Central memory CD4-positive, alpha-beta T cell (primary cell): Measurements from ENCODE around the gene TMEM271.

Experiments used
- DNase-seq: peaks from one replicate; pipeline ENCODE4 v3.0.0; 2022

The TMEM271 gene

GRCh38 chr4:531721-532565, 44.2 kb downstream of the TMEM271 start:
- DNase-seq: no peak

GRCh38 chr4:531076-531475, 45.0 kb downstream of the TMEM271 start:
- no peak for DNase-seq

GRCh38 chr4:530017-530781, 45.9 kb downstream of the TMEM271 start:
- no peak for DNase-seq

GRCh38 chr4:529563-529962, 46.5 kb downstream of the TMEM271 start:
- DNase-seq: no peak

GRCh38 chr4:528835-529234, 47.3 kb downstream of the TMEM271 start:
- DNase-seq: no peak

GRCh38 chr4:528296-528695, 47.8 kb downstream of the TMEM271 start:
- DNase-seq: no peak

- no peak for DNase-seq
Measured at GRCh38 chr4:526971-527460, 49.1 kb downstream of the TMEM271 start.

GRCh38 chr4:526189-526909, 49.7 kb downstream of the TMEM271 start:
- DNase-seq: no peak

- no peak for DNase-seq
Measured at GRCh38 chr4:525660-526059, 50.4 kb downstream of the TMEM271 start.

- DNase-seq: no peak
Measured at GRCh38 chr4:524196-524595, 51.9 kb downstream of the TMEM271 start.
